ENCODE data around the gene SPIRE2.

- no peak for TF ChIP-seq CTCF (IDR thresholded peaks at IDR 0.05; ENCODE audit: borderline replicate concordance, extremely low read depth, low read length, poor library complexity, severe bottlenecking)
- no peak for TF ChIP-seq EZH2 (IDR thresholded peaks at IDR 0.05; ENCODE audit: borderline replicate concordance, low read depth, low read length, severe bottlenecking)
Observed at GRCh38 chr16:89795676-89796075, 32.6 kb upstream of the SPIRE2 start.
